Activated naive CD4-positive, alpha-beta T cell treated with anti-CD3 and anti-CD28 coated beads, Interleukin-2, amount 10 ng/mL, durations not matched to agents 7 days and 5 days (primary cell): ENCODE results near the gene MED12.
"Not testable (repeated sequence)": the region's sequence is repeated elsewhere in the genome, so short reads cannot be mapped to it uniquely, and the experiment has no call there.

ENCODE experiments used
- CTCF ChIA-PET: fragments of 350-600 bp; sonication (Branson Sonifier 250); formaldehyde crosslinking; loops from one replicate; lab custom pipeline; 2021; ENCODE audit warnings: antibody characterized with exemption; lab: Charles Lee
- DNase-seq: peaks from one replicate; pipeline ENCODE4 v3.0.0-alpha.2; 2020
- H3K27ac Mint-ChIP-seq: one replicate; pipeline ENCODE4 v1.8.0; 2021; ENCODE audit warnings: mild to moderate bottlenecking, moderate library complexity, mixed read lengths
- H3K27me3 Mint-ChIP-seq: one replicate; pipeline ENCODE4 v1.8.0; 2021; ENCODE audit warnings: mild to moderate bottlenecking, mixed read lengths
- H3K36me3 Mint-ChIP-seq: one replicate; pipeline ENCODE4 v1.8.0; 2021; ENCODE audit warnings: mixed read lengths
- H3K4me1 Mint-ChIP-seq: one replicate; pipeline ENCODE4 v1.8.0; 2021; ENCODE audit warnings: mixed read lengths
- H3K4me3 Mint-ChIP-seq: one replicate; pipeline ENCODE4 v1.8.0; 2021; ENCODE audit warnings: mild to moderate bottlenecking, moderate library complexity, mixed read lengths
- H3K9me3 Mint-ChIP-seq: one replicate; pipeline ENCODE4 v1.8.0; 2021; ENCODE audit warnings: mixed read lengths

The MED12 gene

DNA sequence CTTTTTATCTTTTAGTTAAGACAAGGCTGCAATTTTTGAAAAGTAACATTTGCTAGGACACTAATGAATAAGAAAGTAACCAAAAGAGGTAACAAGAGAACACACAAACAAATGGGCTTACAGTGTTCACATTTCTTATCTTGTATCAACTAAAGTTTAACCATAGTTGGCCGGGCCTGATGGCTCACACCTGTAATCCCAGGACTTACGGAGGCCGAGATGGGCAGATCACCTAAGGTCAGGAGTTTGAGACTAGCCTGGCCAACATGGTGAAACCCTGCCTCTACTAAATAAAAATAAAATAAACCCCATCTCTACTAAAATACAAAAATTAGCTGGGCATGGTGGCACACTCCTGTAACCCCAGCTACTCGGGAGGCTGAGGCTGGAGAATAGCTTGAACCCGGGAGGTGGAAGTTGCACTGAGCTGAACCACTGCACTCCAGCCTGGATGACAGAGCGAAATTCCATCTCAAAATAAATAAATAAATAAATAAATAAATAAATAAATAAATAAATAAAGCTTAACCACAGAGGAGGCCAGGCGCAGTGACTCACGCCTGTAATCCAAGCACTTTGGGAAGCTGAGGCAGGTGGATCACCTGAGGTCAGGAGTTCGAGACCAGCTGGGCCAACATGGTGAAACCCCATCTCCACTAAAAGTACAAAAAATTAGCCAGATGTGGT, 62.3 kb downstream of the MED12 start:
- Mint-ChIP-seq H3K4me1 (peaks cover 34% of the 10 kb centered on the region), H3K4me3 (peak overlapping the region; percentile 85), H3K27ac (peak overlapping the region; percentile 99), H3K36me3 (peaks cover 25% of the 10 kb centered on the region)
- DNase-seq, H3K9me3 Mint-ChIP-seq, H3K27me3 Mint-ChIP-seq: not testable (repeated sequence)
- CTCF ChIA-PET, result interaction anchor here (0.7 to 1.8 kb wide), 2 partner anchors 51 to 105 kb away, joined by 3 to 4 read pairs; no protein-coding TSS in a partner anchor

DNA sequence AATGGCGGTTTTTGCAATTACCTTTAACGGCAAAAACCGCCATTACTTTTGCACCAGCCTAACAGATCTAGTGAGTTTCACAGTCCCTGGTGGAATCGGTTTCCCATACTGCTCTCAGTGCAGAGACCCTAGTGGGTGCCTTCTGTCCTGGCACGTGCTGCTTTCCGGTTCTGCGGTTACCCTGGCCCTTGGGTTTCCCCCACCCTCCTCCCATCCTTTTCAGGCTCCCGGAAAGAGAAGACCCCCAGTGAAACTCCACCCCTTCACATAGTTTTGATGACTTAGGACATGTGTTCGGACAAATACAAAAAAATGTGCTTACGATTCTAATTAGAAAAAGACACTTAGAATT, 63.1 kb downstream of the MED12 start:
- peak overlapping the region; percentile 85 for H3K4me3 Mint-ChIP-seq

DNA sequence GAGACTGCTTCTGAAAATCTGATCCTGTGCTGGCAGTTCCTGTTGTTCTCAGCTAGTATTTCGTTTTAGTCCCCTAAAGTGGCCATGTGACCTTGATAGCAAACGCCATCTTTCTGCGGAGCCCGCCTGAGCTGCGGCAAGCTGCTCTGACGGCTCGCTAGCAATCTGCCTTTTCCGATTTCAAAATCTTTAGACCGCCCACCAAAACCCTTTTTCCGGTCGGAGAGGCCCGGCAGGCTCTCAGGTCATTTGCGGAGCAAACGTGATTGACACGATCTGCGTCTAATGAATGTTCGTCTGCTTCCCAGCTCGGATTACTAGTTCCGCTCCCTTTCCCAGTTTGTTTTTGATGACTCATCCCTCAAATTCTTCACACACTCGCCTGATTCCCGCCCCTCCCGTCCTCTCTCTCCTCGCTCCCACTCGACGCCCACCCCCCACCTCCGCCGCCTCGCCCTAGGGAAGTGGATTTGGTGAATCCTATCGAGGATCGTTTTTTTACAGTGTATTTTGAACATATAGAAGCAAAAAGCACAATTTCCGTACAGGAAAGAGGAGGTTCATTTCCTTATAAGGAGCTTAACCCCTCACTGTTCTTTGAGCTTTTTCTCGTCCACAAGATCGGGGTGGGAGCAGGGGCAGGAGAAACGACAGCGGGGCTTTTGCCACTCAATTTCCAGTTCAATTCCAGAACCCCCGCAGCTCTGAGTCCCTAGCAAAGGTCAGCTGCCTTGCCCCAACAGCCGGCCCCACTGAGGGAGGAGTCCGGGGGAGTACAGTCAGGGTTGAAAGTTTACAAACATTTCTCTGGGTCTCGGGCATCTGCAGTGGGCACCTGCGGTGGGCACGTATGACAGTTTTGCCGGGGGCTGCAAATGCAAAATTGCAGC, 63.8 kb downstream of the MED12 start:
- Mint-ChIP-seq H3K36me3 (peaks cover 22% of the 10 kb centered on the region), H3K27ac (peak overlapping the region; percentile 99), H3K9me3 (no peaks in the 10 kb centered on the region), H3K4me3 (peak overlapping the region; percentile 85), H3K4me1 (peaks cover 37% of the 10 kb centered on the region), H3K27me3 (no peaks in the 10 kb centered on the region)
- CTCF ChIA-PET, result interaction anchor here (1.8 kb wide), 1 partner anchor 52 kb away, joined by 4 read pairs; no protein-coding TSS in a partner anchor
- peak; percentile 89 for DNase-seq

More for the DNA sequence above, 63.1 kb downstream of the MED12 start:
- Mint-ChIP-seq H3K36me3 (peaks cover 23% of the 10 kb centered on the region), H3K27me3 (no peaks in the 10 kb centered on the region), H3K4me1 (peaks cover 34% of the 10 kb centered on the region), H3K9me3 (no peaks in the 10 kb centered on the region), H3K27ac (peak overlapping the region; percentile 99)
- peak; percentile 57 for DNase-seq
- CTCF ChIA-PET, result interaction anchor here (1.8 kb wide), 1 partner anchor 52 kb away, joined by 4 read pairs; no protein-coding TSS in a partner anchor

DNA sequence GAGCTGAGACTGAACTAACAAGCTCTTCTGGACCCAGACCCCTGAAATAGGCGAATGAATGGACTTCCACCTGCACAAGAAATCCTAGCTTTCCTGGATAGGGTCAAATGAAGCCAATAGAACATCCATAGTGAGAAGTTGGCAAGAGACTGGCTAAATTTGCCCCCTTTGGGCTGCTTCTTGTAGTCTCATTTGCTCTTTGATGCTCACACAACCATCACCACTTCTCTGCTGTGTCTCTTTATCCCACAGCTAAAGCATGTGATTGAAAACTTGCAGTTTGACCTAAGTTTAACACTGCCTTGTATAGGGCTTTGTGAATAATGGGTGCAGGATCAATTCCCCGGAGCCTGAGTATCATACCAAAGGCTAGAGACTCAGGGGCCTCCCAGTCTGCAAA, 64.5 kb downstream of the MED12 start:
- CTCF ChIA-PET, result no interaction called here
- Mint-ChIP-seq H3K4me1 (peaks cover 37% of the 10 kb centered on the region), H3K4me3 (peak overlapping the region; percentile 85), H3K9me3 (no peaks in the 10 kb centered on the region), H3K27me3 (no peaks in the 10 kb centered on the region), H3K36me3 (peaks cover 15% of the 10 kb centered on the region), H3K27ac (peak overlapping the region; percentile 99)
- DNase-seq, result no peak

DNA sequence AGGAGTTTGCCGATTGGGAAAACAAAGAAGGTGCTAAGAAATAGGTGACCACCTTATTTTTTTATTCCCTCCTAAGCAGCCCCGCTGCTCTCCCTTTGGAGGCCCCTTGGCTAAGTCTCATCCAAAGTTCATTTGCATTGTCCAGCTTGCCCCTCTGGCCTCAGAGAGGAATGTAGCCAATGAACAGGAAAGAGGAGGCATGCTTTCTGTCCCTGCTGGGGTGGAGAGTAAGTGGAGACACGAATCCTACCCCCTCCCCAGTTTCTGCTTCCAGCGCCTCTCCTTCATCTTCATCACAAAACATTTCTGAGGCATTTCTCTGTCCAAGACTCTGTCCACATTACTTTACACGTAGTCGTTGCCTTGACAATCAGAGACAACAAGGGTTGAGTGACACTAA, 64.9 kb downstream of the MED12 start:
- no peaks in the 10 kb centered on the region for H3K27me3 Mint-ChIP-seq
- no peak overlapping the region for H3K27ac Mint-ChIP-seq
- H3K9me3 Mint-ChIP-seq, result no peaks in the 10 kb centered on the region
- CTCF ChIA-PET, result no interaction called here
- peaks cover 34% of the 10 kb centered on the region for H3K4me1 Mint-ChIP-seq
- peaks cover 11% of the 10 kb centered on the region for H3K36me3 Mint-ChIP-seq
- no peak overlapping the region for H3K4me3 Mint-ChIP-seq
- DNase-seq, result no peak

DNA sequence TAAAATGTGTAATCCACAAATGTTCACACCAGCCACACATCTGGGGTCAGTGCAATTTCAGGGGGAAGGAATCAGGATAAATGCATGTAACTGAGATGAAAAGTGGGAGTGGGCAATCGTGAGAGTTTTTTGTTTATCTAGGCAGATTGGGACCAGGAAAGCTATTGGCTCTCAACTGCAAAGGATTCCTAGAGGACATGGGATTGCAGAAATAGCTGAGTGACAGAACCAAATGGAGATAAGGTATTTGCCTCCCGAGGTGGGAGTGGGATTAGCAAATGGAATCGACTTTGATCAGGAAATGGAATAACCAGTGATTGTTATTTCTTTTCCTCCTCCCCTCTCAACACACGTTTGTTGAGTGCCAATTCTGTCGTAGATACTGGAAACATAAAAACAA, 65.7 kb downstream of the MED12 start:
- CTCF ChIA-PET, result no interaction called here
- no peaks in the 10 kb centered on the region for H3K27me3 Mint-ChIP-seq
- peaks cover 30% of the 10 kb centered on the region for H3K4me1 Mint-ChIP-seq
- no peaks in the 10 kb centered on the region for H3K9me3 Mint-ChIP-seq
- H3K27ac Mint-ChIP-seq, result no peak overlapping the region
- no peak for DNase-seq
- peaks cover 11% of the 10 kb centered on the region for H3K36me3 Mint-ChIP-seq
- H3K4me3 Mint-ChIP-seq, result no peak overlapping the region

DNA sequence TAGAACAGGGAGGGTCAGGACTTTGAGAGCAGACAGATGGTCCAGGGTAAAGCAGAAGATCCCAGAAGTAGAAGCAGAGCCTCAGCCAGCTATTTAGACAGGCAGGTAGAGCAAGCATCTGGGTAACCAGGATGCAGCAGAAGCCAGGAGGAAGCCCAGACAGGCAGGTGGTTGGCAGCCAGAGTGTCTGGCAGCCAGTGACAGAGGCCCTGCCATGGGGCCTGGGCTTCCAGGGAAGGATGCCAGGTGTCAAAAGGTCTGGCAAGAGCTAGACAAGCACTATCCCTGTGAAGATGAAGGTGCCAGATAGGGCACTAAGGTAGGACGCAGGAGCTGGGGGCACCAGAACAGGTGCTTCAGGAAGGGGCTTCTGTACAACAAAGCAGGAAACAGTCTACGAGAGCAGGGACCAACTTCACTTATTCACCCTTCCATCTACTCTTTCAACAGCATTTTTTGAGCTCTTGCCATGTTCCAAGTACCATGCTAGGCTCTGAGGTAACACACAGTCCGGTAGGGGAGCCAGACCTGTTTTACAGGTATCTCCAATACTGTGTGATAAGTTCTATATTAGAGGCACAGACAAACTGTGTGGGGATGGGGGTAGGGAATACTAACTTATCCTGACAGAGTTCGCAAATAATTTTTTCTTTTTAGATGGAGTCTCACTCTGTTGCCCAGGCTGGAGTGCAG, 66.6 kb downstream of the MED12 start:
- Mint-ChIP-seq H3K27ac (peak overlapping the region; percentile 42), H3K27me3 (no peaks in the 10 kb centered on the region), H3K4me3 (no peak overlapping the region), H3K4me1 (peaks cover 30% of the 10 kb centered on the region), H3K9me3 (no peaks in the 10 kb centered on the region), H3K36me3 (peaks cover 11% of the 10 kb centered on the region)
- DNase-seq, result no peak
- CTCF ChIA-PET, result no interaction called here

DNA sequence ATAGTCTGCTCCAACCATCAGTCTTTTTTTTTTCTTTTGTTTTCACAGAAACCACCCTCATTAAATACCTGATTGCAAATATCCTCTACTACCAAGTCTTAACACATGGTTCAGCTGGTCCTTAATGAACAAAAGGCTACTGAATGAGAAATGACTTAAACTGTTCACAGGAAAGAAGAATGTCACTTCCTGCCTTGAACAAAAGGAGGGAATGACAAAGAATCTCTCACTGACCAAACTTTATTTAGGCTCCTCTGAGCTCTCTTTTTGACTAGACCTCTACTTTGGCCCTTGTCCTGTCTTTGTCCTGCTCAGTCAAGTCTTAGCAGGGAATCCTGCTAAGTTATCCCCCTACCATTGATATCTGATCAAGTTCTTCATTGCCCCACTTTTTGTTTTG, 72.9 kb downstream of the MED12 start:
- H3K36me3 Mint-ChIP-seq, result peaks cover 20% of the 10 kb centered on the region
- peaks cover 33% of the 10 kb centered on the region for H3K4me1 Mint-ChIP-seq
- no peak for DNase-seq
- no peaks in the 10 kb centered on the region for H3K9me3 Mint-ChIP-seq
- CTCF ChIA-PET, result no interaction called here
- H3K27me3 Mint-ChIP-seq, result no peaks in the 10 kb centered on the region
- peak overlapping the region; percentile 28 for H3K27ac Mint-ChIP-seq
- H3K4me3 Mint-ChIP-seq, result no peak overlapping the region
